Measurements from ENCODE around the gene EIF4E3. TPM values are rescaled to one million over a fixed set of nuclear protein-coding genes. Genes with fewer than 3 reads are reported as not detected.

EIF4E3 gene
- total RNA-seq, 1 experiment from 2014 or later, result not detected

DNA sequence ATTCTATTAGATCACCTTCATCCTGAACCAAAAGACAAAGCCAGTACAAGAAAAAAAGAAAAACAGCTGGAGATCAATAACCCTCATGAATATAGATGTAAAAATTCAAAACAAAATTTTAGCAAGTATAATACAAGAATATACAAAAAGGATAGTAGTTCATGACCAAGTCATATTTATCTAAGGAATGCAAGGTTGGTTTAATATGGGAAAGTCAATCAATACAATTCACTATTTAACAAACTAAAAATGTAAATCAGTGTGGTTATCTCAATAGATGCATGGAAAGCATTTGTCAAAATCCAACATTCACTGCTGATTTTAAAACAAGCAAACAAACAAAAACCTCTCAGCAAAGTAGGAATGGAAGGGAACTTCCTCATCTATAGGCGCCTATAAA is 17.4 kb upstream of the EIF4E3 start:
- Histone ChIP-seq H3K27ac (no peak overlapping the region), H3F3A (ENCODE audit: insufficient read depth, low read depth) (no peaks in the 10 kb centered on the region), H2AFZ (no peak overlapping the region), H3K9me2 (ENCODE audit: insufficient read depth) (no peaks in the 10 kb centered on the region), H3K36me3 (ENCODE audit: low read depth) (no peaks in the 10 kb centered on the region), H3K4me2 (no peak overlapping the region), H3K4me3 (no peak overlapping the region), H4K20me1 (ENCODE audit: insufficient read depth) (no peaks in the 10 kb centered on the region), H3K9me3 (ENCODE audit: insufficient read depth, low read depth) (no peaks in the 10 kb centered on the region), H3K4me1 (replicated peaks; ENCODE audit: insufficient read depth) (no peaks in the 10 kb centered on the region), H3K79me2 (ENCODE audit: low read depth) (no peaks in the 10 kb centered on the region), H3K27me3 (ENCODE audit: insufficient read depth, low read depth) (no peaks in the 10 kb centered on the region; the same call in 1 of the 2 replicates)
- intact Hi-C loops (cut with micrococcal nuclease; ENCODE audit: unreplicated experiment), result no loop called here
- no peak for DNase-seq
- ChIA-PET CTCF (no interaction called here), POLR2A (ENCODE audit: unreplicated experiment) (no interaction called here)
- no TSS peak for BruUV-seq (replicated peaks)
- no peak for TF ChIP-seq EZH2 (IDR thresholded peaks at IDR 0.05; ENCODE audit: low read depth)
- TF ChIP-seq, protein P1, sequence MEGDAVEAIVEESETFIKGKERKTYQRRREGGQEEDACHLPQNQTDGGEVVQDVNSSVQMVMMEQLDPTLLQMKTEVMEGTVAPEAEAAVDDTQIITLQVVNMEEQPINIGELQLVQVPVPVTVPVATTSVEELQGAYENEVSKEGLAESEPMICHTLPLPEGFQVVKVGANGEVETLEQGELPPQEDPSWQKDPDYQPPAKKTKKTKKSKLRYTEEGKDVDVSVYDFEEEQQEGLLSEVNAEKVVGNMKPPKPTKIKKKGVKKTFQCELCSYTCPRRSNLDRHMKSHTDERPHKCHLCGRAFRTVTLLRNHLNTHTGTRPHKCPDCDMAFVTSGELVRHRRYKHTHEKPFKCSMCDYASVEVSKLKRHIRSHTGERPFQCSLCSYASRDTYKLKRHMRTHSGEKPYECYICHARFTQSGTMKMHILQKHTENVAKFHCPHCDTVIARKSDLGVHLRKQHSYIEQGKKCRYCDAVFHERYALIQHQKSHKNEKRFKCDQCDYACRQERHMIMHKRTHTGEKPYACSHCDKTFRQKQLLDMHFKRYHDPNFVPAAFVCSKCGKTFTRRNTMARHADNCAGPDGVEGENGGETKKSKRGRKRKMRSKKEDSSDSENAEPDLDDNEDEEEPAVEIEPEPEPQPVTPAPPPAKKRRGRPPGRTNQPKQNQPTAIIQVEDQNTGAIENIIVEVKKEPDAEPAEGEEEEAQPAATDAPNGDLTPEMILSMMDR (conservative IDR thresholded peaks at IDR 0.05), result no peak

DNA sequence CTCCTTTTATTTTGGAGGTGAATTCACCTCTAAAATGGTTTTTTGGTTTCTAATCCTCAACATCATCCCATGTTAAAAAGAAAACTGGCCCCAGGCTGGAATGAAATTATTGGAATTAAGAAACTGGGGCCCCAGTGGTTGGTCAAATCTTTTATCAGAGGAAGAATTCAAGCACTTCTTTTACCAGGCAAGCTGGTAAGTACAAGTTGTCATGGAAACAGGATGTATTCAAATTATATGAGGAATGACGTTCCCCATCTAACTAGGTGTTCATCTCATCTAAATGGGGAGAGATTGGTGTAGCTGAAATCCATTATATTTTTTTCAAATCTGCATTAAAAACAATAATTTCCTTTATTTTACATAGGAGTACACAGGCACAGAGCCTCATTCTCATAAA is 9.7 kb upstream of the EIF4E3 start:
- no peak for TF ChIP-seq EZH2 (IDR thresholded peaks at IDR 0.05; ENCODE audit: low read depth)
- TF ChIP-seq, protein P1 (conservative IDR thresholded peaks at IDR 0.05), result no peak
- no peak for DNase-seq
- no peaks in the 10 kb centered on the region for H3K9me3 ChIP-seq (ENCODE audit: insufficient read depth, low read depth)
- no TSS peak for BruUV-seq (replicated peaks)
- no peaks in the 10 kb centered on the region for H3K36me3 ChIP-seq (ENCODE audit: low read depth)
- H3K27me3 ChIP-seq (ENCODE audit: insufficient read depth, low read depth), result 0 out of 2 replicates have a peak, but pooled peaks cover 3% of the 10 kb centered on the region
- H3K27ac ChIP-seq, result no peak overlapping the region
- POLR2A ChIA-PET (ENCODE audit: unreplicated experiment), result no interaction called here
- no peak overlapping the region for H3K4me3 ChIP-seq
- no peaks in the 10 kb centered on the region for H3F3A ChIP-seq (ENCODE audit: insufficient read depth, low read depth)
- CTCF ChIA-PET, result no interaction called here
- intact Hi-C loops (cut with micrococcal nuclease; ENCODE audit: unreplicated experiment), result no loop called here
- no peak overlapping the region for H3K4me2 ChIP-seq
- H2AFZ ChIP-seq, result no peak overlapping the region
- H4K20me1 ChIP-seq (ENCODE audit: insufficient read depth), result no peaks in the 10 kb centered on the region
- H3K4me1 ChIP-seq (replicated peaks; ENCODE audit: insufficient read depth), result no peaks in the 10 kb centered on the region
- no peaks in the 10 kb centered on the region for H3K9me2 ChIP-seq (ENCODE audit: insufficient read depth)
- H3K79me2 ChIP-seq (ENCODE audit: low read depth), result no peaks in the 10 kb centered on the region

DNA sequence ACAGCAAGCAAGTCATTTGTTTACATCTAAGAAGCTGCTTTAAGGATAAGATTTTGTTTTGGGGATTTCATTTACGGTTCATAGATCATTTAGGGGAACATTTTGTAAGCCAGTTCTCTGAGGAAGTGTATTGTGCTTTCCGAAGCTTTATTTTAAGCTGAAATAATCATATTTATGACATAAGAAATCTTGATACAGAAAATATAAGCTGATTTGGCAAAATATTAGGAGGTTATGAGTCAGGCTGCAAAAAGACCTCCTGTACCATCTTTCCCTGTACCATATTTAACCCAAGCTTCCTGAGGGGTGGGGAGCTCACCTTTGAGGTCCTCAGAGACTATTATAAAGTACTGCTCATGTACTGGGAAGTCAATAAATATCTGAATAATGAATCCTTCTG is 8.1 kb upstream of the EIF4E3 start:
- ChIA-PET CTCF (interaction anchor here (0.7 kb wide), 1 partner anchor 9 kb away, joined by 3 read pairs; no protein-coding TSS in a partner anchor), POLR2A (ENCODE audit: unreplicated experiment) (no interaction called here)
- TF ChIP-seq, protein P1 (conservative IDR thresholded peaks at IDR 0.05), result no peak
- no peak for TF ChIP-seq EZH2 (IDR thresholded peaks at IDR 0.05; ENCODE audit: low read depth)
- Histone ChIP-seq H3K4me1 (replicated peaks; ENCODE audit: insufficient read depth) (no peaks in the 10 kb centered on the region), H2AFZ (no peak overlapping the region), H3K27ac (no peak overlapping the region), H3K9me2 (ENCODE audit: insufficient read depth) (no peaks in the 10 kb centered on the region), H3K27me3 (ENCODE audit: insufficient read depth, low read depth) (0 out of 2 replicates have a peak, but pooled peaks cover 3% of the 10 kb centered on the region), H3F3A (ENCODE audit: insufficient read depth, low read depth) (no peaks in the 10 kb centered on the region), H3K36me3 (ENCODE audit: low read depth) (no peaks in the 10 kb centered on the region), H4K20me1 (ENCODE audit: insufficient read depth) (no peaks in the 10 kb centered on the region), H3K9me3 (ENCODE audit: insufficient read depth, low read depth) (no peaks in the 10 kb centered on the region), H3K4me3 (no peak overlapping the region), H3K4me2 (no peak overlapping the region), H3K79me2 (ENCODE audit: low read depth) (no peaks in the 10 kb centered on the region)
- no peak for DNase-seq
- intact Hi-C loops (cut with micrococcal nuclease; ENCODE audit: unreplicated experiment), result no loop called here
- BruUV-seq (replicated peaks), result no TSS peak
